Osteoblast (primary cell): ENCODE measurements around the gene ZBTB40. TPM values are rescaled to one million over a fixed set of nuclear protein-coding genes. Genes with fewer than 3 reads are reported as not detected.

Experiments
- DNase-seq: peaks from one replicate; pipeline ENCODE4 v3.0.0; 2011; ENCODE audit warnings: low spot score, mixed read lengths; ENCODE audit not compliant: insufficient read length; ENCODE audit errors: missing footprints
- H2AFZ ChIP-seq: 2 replicates; pipeline ENCODE4 v1.6.0; 2011; ENCODE audit warnings: mild to moderate bottlenecking, low read length
- H3K27ac ChIP-seq: 2 replicates; pipeline ENCODE4 v1.5.1; 2011; ENCODE audit warnings: mild to moderate bottlenecking, low read depth, low read length, moderate library complexity
- H3K27me3 ChIP-seq: 2 replicates; pipeline ENCODE4 v1.6.0; 2012; ENCODE audit warnings: mild to moderate bottlenecking, control low read depth, inconsistent platforms, low read length, moderate library complexity; ENCODE audit not compliant: insufficient read depth
- H3K36me3 ChIP-seq: 2 replicates; pipeline ENCODE4 v1.5.1; 2011; ENCODE audit warnings: mild to moderate bottlenecking, low read length, control low read depth, moderate library complexity; ENCODE audit not compliant: insufficient read depth
- H3K4me1 ChIP-seq: 2 replicates; pipeline ENCODE4 v1.5.1; 2011; ENCODE audit warnings: mild to moderate bottlenecking, low read length, control low read depth, moderate library complexity; ENCODE audit not compliant: insufficient read depth
- H3K4me2 ChIP-seq: 2 replicates; pipeline ENCODE4 v1.6.0; 2011; ENCODE audit warnings: mild to moderate bottlenecking, low read length; ENCODE audit not compliant: insufficient read depth
- H3K4me3 ChIP-seq: fragments of 200-600 bp; sonication (generic); 3 replicates; pipeline ENCODE4 v1.5.1; 2012; ENCODE audit warnings: mild to moderate bottlenecking, low read length, inconsistent platforms; ENCODE audit not compliant: insufficient read depth
- H3K79me2 ChIP-seq: 2 replicates; pipeline ENCODE4 v1.6.0; 2012; ENCODE audit warnings: mild to moderate bottlenecking, low read length, control low read depth, inconsistent platforms; ENCODE audit not compliant: insufficient read depth
- H3K9me3 ChIP-seq: 2 replicates; pipeline ENCODE4 v1.5.1; 2011; ENCODE audit warnings: low read depth, low read length, control low read depth
- H4K20me1 ChIP-seq: 2 replicates; pipeline ENCODE4 v1.6.0; 2012; ENCODE audit warnings: mild to moderate bottlenecking, low read length, control low read depth; ENCODE audit not compliant: insufficient read depth
- CTCF ChIP-seq: IDR thresholded peaks from 2 replicates; pipeline ENCODE4 v1.5.1; 2011; ENCODE audit warnings: mild to moderate bottlenecking, low read depth, low read length, moderate library complexity; ENCODE audit errors: extremely low read depth
- total RNA-seq: library from RNA; depleted of rRNA; stranded (reverse); fragments of >200 nt; gene quantifications from 2 replicates; pipeline ENCODE4 v1.2.3, GENCODE V29; 2012

The ZBTB40 gene
- total RNA-seq, 1 donor, result 16.3 TPM

GRCh38 chr1:22576617-22577016, 125.0 kb downstream of the ZBTB40 start:
- Histone ChIP-seq H3K4me3 (no peak overlapping the region), H3K27ac (no peak overlapping the region), H3K27me3 (peaks cover 9% of the 10 kb centered on the region), H3K4me1 (no peaks in the 10 kb centered on the region), H2AFZ (no peak overlapping the region), H3K4me2 (no peak overlapping the region), H3K36me3 (no peaks in the 10 kb centered on the region), H3K9me3 (no peaks in the 10 kb centered on the region), H4K20me1 (no peaks in the 10 kb centered on the region), H3K79me2 (no peaks in the 10 kb centered on the region)
- no peak for TF ChIP-seq CTCF
- no peak for DNase-seq

GRCh38 chr1:22578732-22579361, 127.2 kb downstream of the ZBTB40 start:
- Histone ChIP-seq H3K4me2 (no peak overlapping the region), H3K27me3 (no peaks in the 10 kb centered on the region), H2AFZ (no peak overlapping the region), H3K36me3 (no peaks in the 10 kb centered on the region), H3K79me2 (no peaks in the 10 kb centered on the region), H3K9me3 (no peaks in the 10 kb centered on the region), H3K27ac (no peak overlapping the region), H3K4me1 (no peaks in the 10 kb centered on the region), H3K4me3 (no peak overlapping the region), H4K20me1 (no peaks in the 10 kb centered on the region)
- DNase-seq, result no peak
- TF ChIP-seq CTCF, result no peak

- no peaks in the 10 kb centered on the region for H3K79me2 ChIP-seq
- no peaks in the 10 kb centered on the region for H3K4me1 ChIP-seq
- H3K27me3 ChIP-seq, result no peaks in the 10 kb centered on the region
- TF ChIP-seq CTCF, result no peak
- H3K36me3 ChIP-seq, result no peaks in the 10 kb centered on the region
- no peak overlapping the region for H3K27ac ChIP-seq
- H4K20me1 ChIP-seq, result no peaks in the 10 kb centered on the region
- H3K4me3 ChIP-seq, result no peak overlapping the region
- no peak overlapping the region for H3K4me2 ChIP-seq
- H3K9me3 ChIP-seq, result no peaks in the 10 kb centered on the region
- no peak overlapping the region for H2AFZ ChIP-seq
- DNase-seq, result no peak
These were observed 128.0 kb downstream of the ZBTB40 start for GRCh38 chr1:22579541-22580155.

Other genes starting within 250 kb of the ZBTB40 start
- gene EPHA8, start 111.6 kb downstream of the ZBTB40 start, total RNA-seq, result not detected in 2 replicates
- 1.1 TPM in 1 of 2 replicates, not detected in the other for gene C1QA, start 184.8 kb downstream of the ZBTB40 start, total RNA-seq
- gene C1QC, start 191.8 kb downstream of the ZBTB40 start, total RNA-seq, result 2.2 TPM in 1 of 2 replicates, not detected in the other
- gene C1QB, start 201.4 kb downstream of the ZBTB40 start, total RNA-seq, result 0.72 TPM in 1 of 2 replicates, not detected in the other